ENCODE results near the gene MST1. TPM values are rescaled to one million over a fixed set of nuclear protein-coding genes. Genes with fewer than 3 reads are reported as not detected.

The MST1 gene
- total RNA-seq (2014; rRNA removed) (1.7 and 2.8 TPM in 2 replicates), Bru-seq, nascent RNA (percentile 49 among the genes with signal in this experiment), BruChase-seq, experiment 1, labeled RNA remaining after a 6-hour chase (percentile 56 among the genes with signal in this experiment), BruChase-seq, experiment 2, labeled RNA remaining after a 2-hour chase (percentile 50 among the genes with signal in this experiment)
- long read RNA-seq, partial matches to known transcripts: 20 of 28 reads
- long read RNA-seq, other reads (novel, unspliced or antisense): 8 of 28 reads

GRCh38 chr3:49689046-49689907 is at the start of gene MST1, which contains the start of gene RNF123:
MST1 (minus strand) TSS chr3:49689474; CDS start chr3:49688691, 783 bp downstream.
RNF123 (plus strand) TSS chr3:49689557; CDS start chr3:49691166, 1,609 bp downstream.
- BruUV-seq (replicated peaks): TSS peak; percentile 96
- Histone ChIP-seq H3K4me1 (ENCODE audit: insufficient read depth, low read length) (peaks cover 9% of the 10 kb centered on the region; the same call in 1 of the 2 replicates), H3K9ac (ENCODE audit: low read length) (peak within 1 kb of the TSS; percentile 93), H4K20me1 (ENCODE audit: low read length) (no peaks in the 10 kb centered on the region), H2AFZ (ENCODE audit: low read length) (peak within 1 kb of the TSS; percentile 98), H3K36me3 (ENCODE audit: low read depth, low read length) (no peaks in the 10 kb centered on the region), H3K9me2 (replicated peaks; ENCODE audit: low read length) (no peaks in the 10 kb centered on the region), H3K79me2 (ENCODE audit: low read length) (peaks cover 24% of the 10 kb centered on the region), H3K9me3 (ENCODE audit: low read length) (no peaks in the 10 kb centered on the region), H3F3A (ENCODE audit: low read length, unreplicated experiment) (no peaks in the 10 kb centered on the region), H3K4me3 (ENCODE audit: low read length) (peak within 1 kb of the TSS; percentile 96), H3K27me3 (ENCODE audit: low read length) (no peaks in the 10 kb centered on the region), H3K27ac (ENCODE audit: low read length) (0 out of 2 replicates have a peak within 1 kb of the TSS, but pooled peaks have one; percentile 0), H3K4me2 (ENCODE audit: low read length) (peak within 1 kb of the TSS; percentile 92)
- CTCF ChIA-PET: no interaction called here
- intact Hi-C loops (cut with micrococcal nuclease): no loop called here
- TF ChIP-seq CTCF (conservative IDR thresholded peaks at IDR 0.05; ENCODE audit: low read depth, low read length) (peak; percentile 41), EZH2 (IDR thresholded peaks at IDR 0.05; ENCODE audit: low read length, unreplicated experiment) (no peak)
- POLR2A ChIA-PET (ENCODE audit: unreplicated experiment): no interaction called here
- DNase-seq: peak; percentile 90
- peak; percentile 69 for ATAC-seq

- no peaks in the 10 kb centered on the region for H3F3A ChIP-seq (ENCODE audit: low read length, unreplicated experiment)
- H3K4me2 ChIP-seq (ENCODE audit: low read length): no peak overlapping the region
- no peak for ATAC-seq
- ChIA-PET CTCF (no interaction called here), POLR2A (ENCODE audit: unreplicated experiment) (no interaction called here)
- H3K79me2 ChIP-seq (ENCODE audit: low read length): no peaks in the 10 kb centered on the region
- no peaks in the 10 kb centered on the region for H3K4me1 ChIP-seq (ENCODE audit: insufficient read depth, low read length)
- H2AFZ ChIP-seq (ENCODE audit: low read length): no peak overlapping the region
- H3K27ac ChIP-seq (ENCODE audit: low read length): no peak overlapping the region
- intact Hi-C loops (cut with micrococcal nuclease): no loop called here
- H3K27me3 ChIP-seq (ENCODE audit: low read length): no peaks in the 10 kb centered on the region
- H3K4me3 ChIP-seq (ENCODE audit: low read length): no peak overlapping the region
- H3K9ac ChIP-seq (ENCODE audit: low read length): no peak overlapping the region
- H3K9me3 ChIP-seq (ENCODE audit: low read length): no peaks in the 10 kb centered on the region
- no peaks in the 10 kb centered on the region for H3K9me2 ChIP-seq (replicated peaks; ENCODE audit: low read length)
- TF ChIP-seq CTCF (conservative IDR thresholded peaks at IDR 0.05; ENCODE audit: low read depth, low read length): no peak
- TF ChIP-seq EZH2 (IDR thresholded peaks at IDR 0.05; ENCODE audit: low read length, unreplicated experiment): no peak
- TF ChIP-seq EZH2phosphoT487 (IDR thresholded peaks at IDR 0.05; ENCODE audit: borderline replicate concordance, low read length): no peak
- DNase-seq: no peak
- H4K20me1 ChIP-seq (ENCODE audit: low read length): no peaks in the 10 kb centered on the region
- BruUV-seq (replicated peaks): no TSS peak
- peaks cover 31% of the 10 kb centered on the region for H3K36me3 ChIP-seq (ENCODE audit: low read depth, low read length)
Measured at GRCh38 chr3:49738067-49738713, 48.9 kb upstream of the MST1 start.
